Hematopoietic multipotent progenitor cell treated with erythropoietin and hydrocortisone succinate and interleukin-3 and kit ligand, for 4 days (in vitro differentiated cells): Measurements from ENCODE around the gene ALK.

Experiments used
- DNase-seq: peaks from one replicate; pipeline ENCODE4 v3.0.0-alpha.2; 2015

The ALK gene

GRCh38 chr2:29706171-29706720, 215.1 kb downstream of the ALK start:
- no peak for DNase-seq

GRCh38 chr2:29705616-29706015, 215.8 kb downstream of the ALK start:
- DNase-seq, result no peak

DNA sequence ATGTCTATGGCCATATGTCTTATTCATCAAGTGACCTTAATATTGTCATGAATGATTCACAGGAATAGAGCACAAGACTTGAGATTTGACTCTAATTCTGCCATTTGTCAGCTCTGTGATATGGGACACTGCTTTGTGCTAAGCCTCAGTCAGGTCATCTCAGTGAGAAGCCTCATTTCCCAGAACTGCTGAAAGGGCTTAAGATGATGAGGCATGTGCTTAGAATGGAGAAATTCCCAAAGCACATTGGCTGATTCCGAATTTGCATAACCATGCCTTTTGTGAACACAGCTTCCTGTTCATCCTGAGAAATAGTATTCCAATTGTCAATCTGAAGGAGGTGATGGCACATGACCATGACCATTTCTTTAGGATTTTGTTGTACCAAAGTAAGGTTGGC, 218.1 kb downstream of the ALK start:
- no peak for DNase-seq

DNA sequence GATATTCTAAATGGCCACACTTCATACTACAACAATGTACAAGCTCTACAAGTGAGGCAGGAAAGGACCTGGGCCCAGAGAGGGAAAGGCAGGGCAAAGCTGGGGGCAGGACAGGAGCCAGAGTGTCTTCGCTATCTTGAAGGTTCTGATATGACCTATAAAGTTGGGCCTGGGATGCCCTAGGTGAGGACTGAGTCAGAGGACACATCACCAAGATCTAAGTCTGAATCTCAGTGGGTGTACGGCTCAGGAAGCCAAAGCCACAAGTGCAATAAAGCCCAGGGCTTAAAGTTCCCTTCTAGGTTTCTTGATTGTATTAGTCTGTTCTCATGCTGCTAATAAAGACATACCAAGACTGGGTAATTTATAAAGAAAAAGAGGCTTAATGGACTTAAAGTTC, 219.1 kb downstream of the ALK start:
- DNase-seq, result no peak

GRCh38 chr2:29700560-29700959, 220.8 kb downstream of the ALK start:
- DNase-seq, result no peak

DNA sequence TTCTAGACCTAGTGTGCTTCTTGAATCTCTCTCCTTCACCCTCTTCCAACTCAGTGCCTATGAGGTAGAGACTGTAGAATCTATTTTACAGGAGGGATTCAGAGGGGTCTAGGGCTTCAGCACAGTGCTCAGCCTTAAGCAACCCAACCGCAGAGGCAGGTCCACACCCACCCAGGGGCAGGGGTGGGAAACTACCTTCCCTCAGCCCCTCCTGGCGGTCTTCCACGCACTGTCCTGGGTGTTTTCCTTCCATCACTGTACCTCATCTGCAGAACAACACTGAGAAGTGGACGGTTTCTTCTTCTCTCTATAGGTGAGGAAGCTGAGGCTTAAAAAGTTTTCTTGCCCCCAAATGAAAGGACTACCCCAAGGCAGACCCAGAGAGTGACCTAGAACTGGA, 222.3 kb downstream of the ALK start:
- DNase-seq, result no peak

- DNase-seq, result no peak
These were observed 223.2 kb downstream of the ALK start for GRCh38 chr2:29698216-29698615.

DNA sequence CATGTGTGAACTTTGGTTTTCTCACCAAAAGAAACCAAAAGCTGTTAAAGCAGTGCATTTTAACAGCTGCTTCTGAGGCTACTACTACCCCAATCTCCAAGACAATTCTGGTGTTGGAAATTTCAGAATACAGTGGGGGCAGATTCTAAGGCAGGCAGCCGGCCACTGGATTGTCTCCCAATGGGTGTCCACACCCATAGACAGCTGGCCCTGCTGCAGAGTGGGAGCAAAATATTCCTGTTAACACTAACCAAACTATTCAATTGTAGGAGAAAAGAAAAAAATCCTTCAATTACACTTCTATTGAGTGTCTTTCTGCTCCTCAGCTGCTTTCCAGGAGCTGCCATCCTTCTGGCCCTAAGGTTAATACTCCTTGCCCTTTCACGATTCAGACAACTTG, 223.7 kb downstream of the ALK start:
- DNase-seq, result no peak

DNA sequence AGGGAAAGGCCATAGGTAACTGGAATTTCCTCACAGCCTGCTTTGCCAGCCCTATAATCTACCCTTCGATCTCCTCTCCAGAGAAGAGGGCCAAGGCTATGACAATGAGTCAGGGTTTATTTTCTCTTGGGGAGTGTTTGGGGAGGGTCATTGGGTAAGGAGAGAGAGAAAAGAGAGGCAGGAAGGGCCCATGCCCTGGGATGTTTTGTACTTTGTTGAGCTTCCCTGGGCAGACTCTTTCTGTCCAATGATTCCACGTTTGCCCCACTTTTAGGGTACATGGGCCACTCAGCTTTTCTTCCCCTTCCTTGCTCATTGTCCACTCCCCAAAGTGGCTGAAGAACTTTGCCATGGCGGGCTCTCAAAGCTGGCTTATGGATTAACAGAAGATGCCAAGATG, 224.2 kb downstream of the ALK start:
- no peak for DNase-seq

- DNase-seq, result no peak
These were observed 226.6 kb downstream of the ALK start for GRCh38 chr2:29694741-29695140.

DNA sequence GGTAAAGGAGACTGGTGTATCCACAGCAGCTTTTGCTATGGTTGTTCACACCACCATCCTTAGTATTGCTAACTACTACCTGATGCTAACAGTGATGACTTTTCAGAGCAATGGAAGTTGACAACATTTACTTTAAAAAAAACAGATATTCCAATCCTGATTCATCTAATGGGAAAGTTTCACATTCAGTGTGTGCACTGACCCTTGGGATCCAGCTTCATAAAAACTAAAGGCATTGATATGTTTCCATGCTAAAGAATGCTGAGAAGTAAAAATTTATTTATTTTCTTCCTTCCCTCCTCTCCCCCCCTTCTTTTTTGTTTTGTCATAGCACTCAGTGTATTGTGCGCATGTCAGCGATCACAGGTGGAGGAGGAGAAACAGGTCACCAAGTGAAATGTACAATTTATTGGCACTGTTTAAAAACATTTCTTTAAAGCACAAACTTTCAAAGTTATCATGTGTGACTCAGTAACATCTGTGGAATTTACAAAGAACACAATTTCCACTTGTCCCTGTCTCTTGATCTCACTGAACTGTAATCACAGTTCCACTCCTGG, 229.9 kb downstream of the ALK start:
- no peak for DNase-seq

- no peak for DNase-seq
These were observed 231.7 kb downstream of the ALK start for GRCh38 chr2:29689666-29690065.

GRCh38 chr2:29688429-29688828, 233.0 kb downstream of the ALK start:
- no peak for DNase-seq

DNA sequence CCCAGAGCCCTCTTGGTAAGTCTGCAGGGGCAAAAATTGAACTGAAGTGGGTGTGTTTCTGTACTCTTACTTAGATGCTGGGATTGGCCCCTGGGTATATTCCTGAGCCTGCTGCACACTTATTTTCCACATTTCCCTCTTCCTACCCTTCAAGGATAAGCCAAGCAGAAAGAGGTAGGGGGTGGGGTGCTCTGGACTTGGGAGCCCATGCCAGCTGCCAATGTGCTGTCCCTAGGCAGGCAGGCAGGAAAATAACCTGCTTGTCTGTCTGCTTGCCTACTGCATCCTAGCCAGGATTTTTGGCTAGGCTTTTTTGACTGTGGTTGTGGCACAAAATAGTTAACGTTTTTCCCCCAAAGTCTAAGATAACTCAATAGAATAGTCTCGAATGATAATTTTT, 234.3 kb downstream of the ALK start:
- DNase-seq, result no peak

- DNase-seq, result no peak
These were observed 244.4 kb downstream of the ALK start for GRCh38 chr2:29676886-29677453.

- no peak for DNase-seq
These were observed 256.8 kb downstream of the ALK start for GRCh38 chr2:29664578-29664977.

DNA sequence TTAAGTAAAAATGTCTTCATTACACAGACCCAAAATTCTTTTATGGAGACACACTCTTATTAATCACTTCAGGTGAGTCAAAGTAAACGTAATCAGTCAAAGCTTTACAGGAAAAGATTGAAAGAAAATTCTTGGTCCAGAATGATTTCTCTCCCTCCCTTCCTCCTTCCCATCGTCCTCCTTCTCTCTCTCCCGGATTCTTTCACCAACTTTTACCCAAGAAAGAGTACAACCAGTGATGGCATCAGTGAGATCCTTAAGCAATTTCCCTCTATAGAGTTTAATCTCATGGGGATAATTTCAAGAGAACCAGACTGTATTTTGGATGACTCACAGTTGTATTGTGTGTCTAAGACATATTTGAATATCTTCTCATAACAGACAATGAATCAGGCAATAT, 258.1 kb downstream of the ALK start:
- DNase-seq, result no peak

DNA sequence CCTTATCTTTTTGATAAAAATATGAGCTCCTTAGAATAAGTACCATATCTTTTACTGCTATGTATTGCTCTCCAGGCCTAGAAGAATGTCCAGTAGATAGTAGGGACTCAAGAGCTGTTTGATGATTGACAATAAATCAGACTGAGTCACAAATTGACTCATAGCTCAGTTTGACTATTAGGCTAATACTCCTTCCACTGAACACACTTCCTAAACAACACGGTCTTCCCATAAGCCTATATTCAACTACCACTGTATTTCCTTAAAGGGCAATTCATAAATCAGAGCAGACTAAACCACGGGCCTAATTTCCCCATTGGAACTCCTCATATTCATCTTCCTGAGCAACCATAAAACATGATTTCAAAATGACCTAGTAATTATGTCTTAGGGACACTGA, 258.5 kb downstream of the ALK start:
- no peak for DNase-seq

GRCh38 chr2:29660201-29660600, 261.2 kb downstream of the ALK start:
- DNase-seq, result no peak

GRCh38 chr2:29659178-29659577, 262.2 kb downstream of the ALK start:
- DNase-seq, result no peak

- no peak for DNase-seq
These were observed 263.7 kb downstream of the ALK start for GRCh38 chr2:29657674-29658073.

DNA sequence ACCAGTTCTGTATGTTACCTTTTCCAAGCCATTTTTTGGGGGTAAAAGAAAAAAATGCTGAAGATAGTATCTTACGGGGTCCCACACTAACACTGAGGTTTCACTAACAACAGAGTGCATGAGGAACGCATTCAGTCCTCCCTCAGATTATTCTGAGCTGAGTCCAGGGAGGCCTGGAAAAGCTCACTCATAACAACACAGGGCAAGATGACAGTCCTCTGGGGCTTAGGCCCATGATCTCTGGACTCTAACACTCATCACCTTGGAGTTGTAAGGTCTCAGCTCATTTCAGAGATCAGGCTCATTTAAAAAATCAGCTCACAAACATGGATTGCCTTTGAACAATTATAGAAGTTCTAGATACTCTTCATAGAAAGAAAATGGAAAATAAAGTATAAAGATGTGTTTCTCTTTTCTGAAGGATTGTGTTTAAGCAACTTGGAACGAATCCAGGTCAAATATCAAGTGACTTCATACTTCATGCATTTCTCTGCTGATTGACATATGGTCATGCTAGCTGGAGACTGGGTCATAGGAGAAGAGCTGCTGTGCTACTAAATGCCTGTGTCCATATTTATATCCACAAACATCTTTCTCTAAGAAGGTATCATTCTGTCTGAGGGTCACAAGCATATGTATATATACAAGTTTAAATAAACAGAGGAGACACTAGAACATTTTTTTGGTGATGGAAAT, 265.8 kb downstream of the ALK start:
- no peak for DNase-seq

- no peak for DNase-seq
These were observed 270.7 kb downstream of the ALK start for GRCh38 chr2:29650631-29651097.

DNA sequence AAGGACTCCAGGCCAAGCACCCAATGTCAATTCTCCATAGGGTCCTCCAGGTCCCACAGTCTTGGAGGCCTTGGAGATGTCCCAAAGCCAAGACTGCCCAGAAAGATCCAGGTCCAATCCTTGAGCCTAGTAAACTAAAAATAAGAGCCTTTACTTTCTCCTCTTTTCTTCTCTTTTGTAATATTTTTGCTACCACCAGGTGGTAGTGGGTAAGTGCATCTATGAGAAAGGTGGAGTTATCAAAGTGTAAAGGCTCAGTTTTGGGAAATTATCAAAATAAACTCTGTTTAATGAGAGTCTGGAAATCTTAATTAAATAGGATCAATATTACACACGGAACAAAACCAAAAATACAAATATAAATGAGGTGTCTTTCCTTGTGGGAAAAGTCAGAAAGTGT, 276.4 kb downstream of the ALK start:
- DNase-seq, result peak; percentile 3
